Subcutaneous abdominal adipose tissue (tissue), 5 donors: ENCODE data around the gene CACNG8.

Experiments used
- H3K27ac ChIP-seq: one replicate; pipeline ENCODE4 v1.7.0; 2013; ENCODE audit warnings: low read depth, mild to moderate bottlenecking, inconsistent platforms, low read length, moderate library complexity
- H3K27me3 ChIP-seq, 5 donors: one replicate each; pipeline ENCODE4 v1.7.0; 2013; ENCODE audit warnings: low read length in 5 of 5, inconsistent platforms in 1 of 5; ENCODE audit not compliant: control insufficient read depth in 5 of 5, insufficient read depth in 4 of 5
- H3K36me3 ChIP-seq, 5 donors: one replicate each; pipeline ENCODE4 v1.7.0; 2013; ENCODE audit warnings: low read length in 5 of 5; ENCODE audit not compliant: control insufficient read depth in 5 of 5, insufficient read depth in 5 of 5
- H3K4me1 ChIP-seq, 5 donors: one replicate each; pipeline ENCODE4 v1.7.0; 2013; ENCODE audit warnings: low read length in 5 of 5, mild to moderate bottlenecking in 3 of 5, moderate library complexity in 1 of 5; ENCODE audit not compliant: control insufficient read depth in 5 of 5, insufficient read depth in 5 of 5
- H3K4me3 ChIP-seq, 5 donors: one replicate each; pipeline ENCODE4 v1.7.0; 2013; ENCODE audit warnings: low read length in 5 of 5, low read depth in 1 of 5
- H3K9ac ChIP-seq, 5 donors: one replicate each; pipeline ENCODE4 v1.7.0; 2013; ENCODE audit warnings: low read length in 5 of 5, mild to moderate bottlenecking in 4 of 5, moderate library complexity in 3 of 5
- H3K9me3 ChIP-seq, 5 donors: one replicate each; pipeline ENCODE4 v1.7.0; 2013; ENCODE audit warnings: low read length in 5 of 5; ENCODE audit not compliant: control insufficient read depth in 5 of 5
- donor health status: healthy.
- donor health status: healthy.
- donor health status: healthy.
- donor health status: healthy.
- donor health status: healthy.

The CACNG8 gene

GRCh38 chr19:54010474-54010873 is 47.7 kb downstream of the CACNG8 start:
- Histone ChIP-seq H3K9ac (no peak overlapping the region), H3K27ac (no peak overlapping the region), H3K4me3 (no peak overlapping the region), H3K36me3 (no peaks in the 10 kb centered on the region), H3K27me3 (peaks cover 13 to 17% (median 16%) of the 10 kb centered on the region in 5 donors), H3K9me3 (no peaks in the 10 kb centered on the region), H3K4me1 (no peaks in the 10 kb centered on the region)

DNA sequence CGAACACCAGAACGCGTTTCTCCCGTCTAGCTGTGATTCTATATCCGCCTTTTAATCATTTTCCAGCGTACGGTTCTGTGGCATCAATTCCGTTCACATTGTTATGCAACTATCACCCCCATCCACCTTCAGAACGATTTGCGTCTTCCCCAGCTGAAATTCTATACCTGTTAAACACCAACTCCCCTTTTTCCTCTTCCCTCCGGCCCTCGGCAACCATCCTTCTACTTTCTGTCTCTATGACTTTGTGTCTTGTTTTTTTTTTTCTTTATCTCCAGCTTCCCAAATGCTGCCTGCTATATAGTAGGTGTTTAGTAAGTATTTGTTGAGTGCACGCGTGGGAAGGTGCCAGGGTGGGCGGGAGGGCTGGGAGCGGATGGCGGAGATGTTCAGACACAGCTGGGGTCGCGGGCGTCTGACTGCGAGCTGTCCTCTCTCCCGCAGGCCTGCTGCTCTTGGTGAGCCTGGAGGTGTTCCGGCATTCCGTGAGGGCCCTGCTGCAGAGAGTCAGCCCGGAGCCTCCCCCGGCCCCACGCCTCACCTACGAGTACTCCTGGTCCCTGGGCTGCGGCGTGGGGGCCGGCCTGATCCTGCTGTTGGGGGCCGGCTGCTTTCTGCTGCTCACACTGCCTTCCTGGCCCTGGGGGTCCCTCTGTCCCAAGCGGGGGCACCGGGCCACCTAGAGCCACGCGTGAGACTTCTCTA is 48.9 kb downstream of the CACNG8 start:
- Histone ChIP-seq H3K9me3 (no peaks in the 10 kb centered on the region), H3K9ac (no peak overlapping the region), H3K27ac (no peak overlapping the region), H3K4me1 (no peaks in the 10 kb centered on the region), H3K27me3 (peaks cover 13 to 19% (median 16%) of the 10 kb centered on the region in 5 donors), H3K36me3 (no peaks in the 10 kb centered on the region), H3K4me3 (no peak overlapping the region)

- Histone ChIP-seq H3K4me1 (no peaks in the 10 kb centered on the region), H3K27ac (no peak overlapping the region), H3K9me3 (peaks cover 0 to 4% (median 0%) of the 10 kb centered on the region in 5 donors), H3K9ac (no peak overlapping the region), H3K4me3 (no peak overlapping the region), H3K36me3 (no peaks in the 10 kb centered on the region), H3K27me3 (peaks cover 7 to 14% (median 13%) of the 10 kb centered on the region in 5 donors)
Observed at GRCh38 chr19:54013866-54014265, 51.1 kb downstream of the CACNG8 start.

GRCh38 chr19:54014920-54015560 is 52.3 kb downstream of the CACNG8 start:
- peaks cover 7 to 14% (median 13%) of the 10 kb centered on the region in 5 donors for H3K27me3 ChIP-seq
- no peak overlapping the region for H3K4me3 ChIP-seq
- H3K27ac ChIP-seq: no peak overlapping the region
- H3K4me1 ChIP-seq: peaks cover 0 to under 1% (median 0%) of the 10 kb centered on the region in 5 donors
- no peak overlapping the region for H3K9ac ChIP-seq
- no peaks in the 10 kb centered on the region for H3K36me3 ChIP-seq
- peaks cover 0 to 4% (median 0%) of the 10 kb centered on the region in 5 donors for H3K9me3 ChIP-seq

DNA sequence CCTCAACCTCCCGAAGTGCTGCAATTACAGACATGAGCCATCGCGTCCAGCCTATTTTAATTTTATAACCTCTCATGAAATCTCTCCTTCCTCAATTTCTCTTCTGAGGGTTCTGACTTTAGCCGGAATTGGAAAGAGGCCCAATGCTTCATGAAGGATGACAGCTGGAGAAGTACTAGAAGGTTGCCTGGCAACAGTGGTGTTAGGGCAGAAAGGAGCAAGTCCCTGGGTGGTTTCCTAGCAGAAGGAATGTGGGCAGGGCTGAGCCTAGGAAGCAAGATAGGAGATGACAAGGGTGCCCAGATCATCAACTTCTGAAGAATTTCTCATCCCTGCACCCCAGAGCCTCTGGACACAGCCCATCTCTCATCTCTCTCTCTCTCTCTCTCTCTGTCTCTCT is 54.5 kb downstream of the CACNG8 start:
- Histone ChIP-seq H3K9ac (no peak overlapping the region), H3K4me3 (no peak overlapping the region), H3K4me1 (peaks cover 0 to 2% (median 0%) of the 10 kb centered on the region in 5 donors), H3K36me3 (no peaks in the 10 kb centered on the region), H3K9me3 (peaks cover 0 to 4% (median 0%) of the 10 kb centered on the region in 5 donors), H3K27ac (no peak overlapping the region), H3K27me3 (peaks cover 0 to 10% (median 8%) of the 10 kb centered on the region in 5 donors)

DNA sequence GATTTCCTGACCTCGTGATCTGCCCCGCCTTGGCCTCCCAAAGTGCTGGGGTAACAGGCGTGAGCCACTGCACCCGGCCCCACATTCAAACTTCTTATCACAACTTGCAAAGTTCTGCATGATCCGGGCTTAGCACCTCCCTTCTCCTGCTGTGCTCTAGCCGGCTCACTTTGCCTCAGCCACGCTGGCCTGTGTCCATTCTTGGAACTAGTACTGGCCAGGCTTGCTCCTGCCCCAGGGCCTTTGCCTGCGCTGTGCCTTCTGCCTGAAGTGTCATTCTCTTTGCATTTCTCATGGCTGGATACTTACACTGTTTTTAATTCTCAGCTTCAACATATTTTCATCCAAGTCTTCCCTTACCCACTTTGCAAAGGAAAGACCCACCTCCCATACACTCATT is 58.6 kb downstream of the CACNG8 start:
- peaks cover 0 to 4% (median 0%) of the 10 kb centered on the region in 5 donors for H3K9me3 ChIP-seq
- peaks cover 0 to 9% (median 7%) of the 10 kb centered on the region in 5 donors for H3K4me1 ChIP-seq
- no peaks in the 10 kb centered on the region for H3K36me3 ChIP-seq
- H3K9ac ChIP-seq: no peak overlapping the region
- no peak overlapping the region for H3K27ac ChIP-seq
- peaks cover 0 to 7% (median 4%) of the 10 kb centered on the region in 5 donors for H3K27me3 ChIP-seq
- H3K4me3 ChIP-seq: no peak overlapping the region

GRCh38 chr19:54021932-54022331 is 59.2 kb downstream of the CACNG8 start:
- H3K4me1 ChIP-seq: peaks cover 0 to 9% (median 7%) of the 10 kb centered on the region in 5 donors
- peaks cover 0 to 4% (median 0%) of the 10 kb centered on the region in 5 donors for H3K9me3 ChIP-seq
- H3K9ac ChIP-seq: no peak overlapping the region
- peaks cover 0 to 11% (median 4%) of the 10 kb centered on the region in 5 donors for H3K27me3 ChIP-seq
- H3K4me3 ChIP-seq: no peak overlapping the region
- no peaks in the 10 kb centered on the region for H3K36me3 ChIP-seq
- H3K27ac ChIP-seq: no peak overlapping the region

GRCh38 chr19:54023191-54023590 is 60.5 kb downstream of the CACNG8 start:
- H3K36me3 ChIP-seq: no peaks in the 10 kb centered on the region
- H3K4me1 ChIP-seq: peaks cover 0 to 9% (median 7%) of the 10 kb centered on the region in 5 donors
- H3K27ac ChIP-seq: no peak overlapping the region
- H3K9ac ChIP-seq: no peak overlapping the region
- no peaks in the 10 kb centered on the region for H3K9me3 ChIP-seq
- no peak overlapping the region for H3K4me3 ChIP-seq
- peaks cover 0 to 11% (median 4%) of the 10 kb centered on the region in 5 donors for H3K27me3 ChIP-seq

- H3K9me3 ChIP-seq: no peaks in the 10 kb centered on the region
- H3K27me3 ChIP-seq: peaks cover 0 to 11% (median 4%) of the 10 kb centered on the region in 5 donors
- H3K4me3 ChIP-seq: no peak overlapping the region
Observed at GRCh38 chr19:54024660-54025059, 61.9 kb downstream of the CACNG8 start.

GRCh38 chr19:54026656-54027055 is 63.9 kb downstream of the CACNG8 start:
- no peak overlapping the region for H3K27ac ChIP-seq
- peaks cover 0 to 11% (median 4%) of the 10 kb centered on the region in 5 donors for H3K27me3 ChIP-seq
- H3K4me3 ChIP-seq: no peak overlapping the region
- H3K4me1 ChIP-seq: peaks cover 0 to 9% (median 5%) of the 10 kb centered on the region in 5 donors
- no peaks in the 10 kb centered on the region for H3K36me3 ChIP-seq
- no peak overlapping the region for H3K9ac ChIP-seq
- H3K9me3 ChIP-seq: no peaks in the 10 kb centered on the region

More at GRCh38 chr19:54024660-54025059, 61.9 kb downstream of the CACNG8 start:
- Histone ChIP-seq H3K4me1 (peaks cover 0 to 9% (median 7%) of the 10 kb centered on the region in 5 donors), H3K9ac (no peak overlapping the region), H3K36me3 (no peaks in the 10 kb centered on the region), H3K27ac (no peak overlapping the region)
